ENCODE data around the gene PEMT.

The PEMT gene

GRCh38 chr17:17555906-17556305 lies 35.6 kb downstream of the PEMT start:
- in situ Hi-C loops (cut with MboI; ENCODE audit: low sequenced_read_pairs) = no loop called here

GRCh38 chr17:17555151-17555550 lies 36.4 kb downstream of the PEMT start:
- in situ Hi-C loops (cut with MboI; ENCODE audit: low sequenced_read_pairs) = no loop called here

- in situ Hi-C loops (cut with MboI; ENCODE audit: low sequenced_read_pairs) = no loop called here
Measured at GRCh38 chr17:17554266-17554665, 37.2 kb downstream of the PEMT start.

- in situ Hi-C loops (cut with MboI; ENCODE audit: low sequenced_read_pairs) = no loop called here
Measured at GRCh38 chr17:17553217-17554195, 38.0 kb downstream of the PEMT start.

- in situ Hi-C loops (cut with MboI; ENCODE audit: low sequenced_read_pairs) = no loop called here
Measured at GRCh38 chr17:17552351-17553216, 38.9 kb downstream of the PEMT start.

GRCh38 chr17:17551361-17551760 lies 40.1 kb downstream of the PEMT start:
- in situ Hi-C loops (cut with MboI; ENCODE audit: low sequenced_read_pairs) = no loop called here

- in situ Hi-C loops (cut with MboI; ENCODE audit: low sequenced_read_pairs) = no loop called here
Measured at GRCh38 chr17:17549732-17550366, 41.7 kb downstream of the PEMT start.

GRCh38 chr17:17548044-17548443 lies 43.5 kb downstream of the PEMT start:
- in situ Hi-C loops (cut with MboI; ENCODE audit: low sequenced_read_pairs) = no loop called here

GRCh38 chr17:17547210-17547764 lies 44.2 kb downstream of the PEMT start:
- in situ Hi-C loops (cut with MboI; ENCODE audit: low sequenced_read_pairs) = no loop called here

- in situ Hi-C loops (cut with MboI; ENCODE audit: low sequenced_read_pairs) = no loop called here
Measured at GRCh38 chr17:17546399-17547185, 44.9 kb downstream of the PEMT start.

GRCh38 chr17:17545984-17546383 lies 45.5 kb downstream of the PEMT start:
- in situ Hi-C loops (cut with MboI; ENCODE audit: low sequenced_read_pairs) = no loop called here

- in situ Hi-C loops (cut with MboI; ENCODE audit: low sequenced_read_pairs) = no loop called here
Measured at GRCh38 chr17:17545031-17545820, 46.3 kb downstream of the PEMT start.

- in situ Hi-C loops (cut with MboI; ENCODE audit: low sequenced_read_pairs) = no loop called here
Measured at GRCh38 chr17:17542906-17543635, 48.4 kb downstream of the PEMT start.

GRCh38 chr17:17541640-17542001 lies 49.9 kb downstream of the PEMT start:
- in situ Hi-C loops (cut with MboI; ENCODE audit: low sequenced_read_pairs) = no loop called here

- in situ Hi-C loops (cut with MboI; ENCODE audit: low sequenced_read_pairs) = no loop called here
Measured at GRCh38 chr17:17540935-17541639, 50.4 kb downstream of the PEMT start.

- in situ Hi-C loops (cut with MboI; ENCODE audit: low sequenced_read_pairs) = no loop called here
Measured at GRCh38 chr17:17540278-17540906, 51.1 kb downstream of the PEMT start.

GRCh38 chr17:17539591-17539990 lies 51.9 kb downstream of the PEMT start:
- in situ Hi-C loops (cut with MboI; ENCODE audit: low sequenced_read_pairs) = no loop called here

All from hTERT RPE-1 (cell line).